ENCODE results near the gene MMS19. TPM values are rescaled to one million over a fixed set of nuclear protein-coding genes. Genes with fewer than 3 reads are reported as not detected.

MMS19 gene
- total RNA-seq, 1 donor from 2014 or later, result 70.2 TPM

- intact Hi-C loops (cut with micrococcal nuclease), result no loop called here
Measured at GRCh38 chr10:97464226-97464625, 34.0 kb downstream of the MMS19 start.

GRCh38 chr10:97463363-97464132, 34.7 kb downstream of the MMS19 start:
- intact Hi-C loops (cut with micrococcal nuclease), result loop anchor here (1.0 kb wide), 2 partner anchors 35 to 90 kb away; partner anchors contain the start of genes MMS19 and UBTD1

- intact Hi-C loops (cut with micrococcal nuclease), result no loop called here
Measured at GRCh38 chr10:97462309-97462708, 35.9 kb downstream of the MMS19 start.

GRCh38 chr10:97459933-97460332, 38.3 kb downstream of the MMS19 start:
- intact Hi-C loops (cut with micrococcal nuclease), result no loop called here

- intact Hi-C loops (cut with micrococcal nuclease), result no loop called here
Measured at GRCh38 chr10:97459111-97459510, 39.1 kb downstream of the MMS19 start.

- intact Hi-C loops (cut with micrococcal nuclease), result no loop called here
Measured at GRCh38 chr10:97456686-97457065, 41.5 kb downstream of the MMS19 start.

- intact Hi-C loops (cut with micrococcal nuclease), result no loop called here
Measured at GRCh38 chr10:97456034-97456685, 42.1 kb downstream of the MMS19 start.

- intact Hi-C loops (cut with micrococcal nuclease), result no loop called here
Measured at GRCh38 chr10:97454330-97455036, 43.7 kb downstream of the MMS19 start.

- intact Hi-C loops (cut with micrococcal nuclease), result no loop called here
Measured at GRCh38 chr10:97452352-97452751, 45.9 kb downstream of the MMS19 start.

GRCh38 chr10:97451605-97452004, 46.6 kb downstream of the MMS19 start:
- intact Hi-C loops (cut with micrococcal nuclease), result no loop called here

GRCh38 chr10:97450828-97451227, 47.4 kb downstream of the MMS19 start:
- intact Hi-C loops (cut with micrococcal nuclease), result no loop called here

- intact Hi-C loops (cut with micrococcal nuclease), result loop anchor here (1.0 to 2.0 kb wide), 7 partner anchors 20 to 194 kb away; partner anchors contain the start of genes ARHGAP19, MMS19, MORN4 and PGAM1
Measured at GRCh38 chr10:97445722-97446639, 52.2 kb downstream of the MMS19 start, which contains the start of the genes EXOSC1 and ZDHHC16. TSS of gene EXOSC1 (minus strand) at chr10:97446006. CDS start at chr10:97445985, 21 bp downstream. TSS of gene ZDHHC16 (plus strand) at chr10:97446175. CDS start at chr10:97451676, 5,501 bp downstream.

GRCh38 chr10:97445357-97445721, 52.9 kb downstream of the MMS19 start:
- intact Hi-C loops (cut with micrococcal nuclease), result loop anchor here (1.0 kb wide), 1 partner anchor 38 kb away; no protein-coding TSS in a partner anchor

- intact Hi-C loops (cut with micrococcal nuclease), result no loop called here
Measured at GRCh38 chr10:97444212-97444611, 54.0 kb downstream of the MMS19 start.

GRCh38 chr10:97442277-97442676, 55.9 kb downstream of the MMS19 start:
- intact Hi-C loops (cut with micrococcal nuclease), result no loop called here

- intact Hi-C loops (cut with micrococcal nuclease), result no loop called here
Measured at GRCh38 chr10:97435211-97435610, 63.0 kb downstream of the MMS19 start.

GRCh38 chr10:97434557-97434956, 63.7 kb downstream of the MMS19 start:
- intact Hi-C loops (cut with micrococcal nuclease), result no loop called here

- intact Hi-C loops (cut with micrococcal nuclease), result no loop called here
Measured at GRCh38 chr10:97434055-97434454, 64.2 kb downstream of the MMS19 start.

- intact Hi-C loops (cut with micrococcal nuclease), result loop anchor here (10.0 kb wide), 1 partner anchor 306 kb away; the partner anchor contains the start of gene ZFYVE27
Measured at GRCh38 chr10:97428572-97428981, 69.6 kb downstream of the MMS19 start.

GRCh38 chr10:97427571-97428179, 70.5 kb downstream of the MMS19 start:
- intact Hi-C loops (cut with micrococcal nuclease), result loop anchor here (2.0 to 10.0 kb wide), 2 partner anchors 205 to 307 kb away; partner anchors contain the start of genes MORN4 and ZFYVE27
